HepG2 (cell line): Measurements from ENCODE around the gene STK25. TPM values are rescaled to one million over a fixed set of nuclear protein-coding genes. Genes with fewer than 3 reads are reported as not detected.

Source experiments
- ATAC-seq: fragments of 200-7000 bp; cut with Tn5 transposase; 3 replicates; pipeline ENCODE4 v1.9.1; 2020; ENCODE audit warnings: mild to moderate bottlenecking, moderate library complexity
- BruUV-seq: library from RNA; stranded (reverse); fragments of 400-500 nt; replicated peaks from 2 replicates; lab custom pipeline; 2021; lab: Mats Ljungman, UMichigan
- CTCF ChIA-PET: fragments of 300-600 bp; formaldehyde crosslinking; extraction: SDS; loops from one replicate; lab custom pipeline; 2021; ENCODE audit warnings: low total read pairs, inconsistent platforms, low intra/inter-chr PET ratio; lab: Yijun Ruan, JAX
- POLR2A ChIA-PET: fragments of 350-600 bp; sonication (Branson Sonifier 250); formaldehyde crosslinking; loops from one replicate; lab custom pipeline; 2020; ENCODE audit warnings: antibody characterized with exemption, inconsistent platforms; lab: Yijun Ruan, JAX
- DNase-seq: peaks from one replicate; pipeline ENCODE4 v3.0.0-alpha.2; 2015; ENCODE audit warnings: low spot score
- FAIRE-seq: peaks from 3 replicates; lab custom pipeline; 2011; peaks lifted over from hg19 to GRCh38; lab: Jason Lieb, UNC
- H2AFZ ChIP-seq: one replicate; pipeline ENCODE4 v1.6.1; 2011; ENCODE audit warnings: low read length, inconsistent platforms
- H3K27ac ChIP-seq: fragments of 300-600 bp; 3 replicates; pipeline ENCODE4 v1.8.0; 2011; ENCODE audit warnings: mixed run types, mild to moderate bottlenecking, mixed read lengths, low read length, inconsistent platforms; ENCODE audit not compliant: insufficient read depth; ENCODE audit errors: extremely low read length
- H3K27me3 ChIP-seq, 2 experiments: fragments of 200-600 bp in 1 of 2; 2 replicates in 1 of 2; 3 replicates in 1 of 2; pipeline versions ENCODE4 v1.6.0 to v1.8.0; 2011; ENCODE audit warnings: low read length in 2 of 2, mild to moderate bottlenecking in 2 of 2, moderate library complexity in 2 of 2, inconsistent platforms in 1 of 2; ENCODE audit not compliant: insufficient read depth in 2 of 2, control insufficient read depth in 1 of 2
- H3K36me3 ChIP-seq, 2 experiments: fragments of 200-600 bp in 1 of 2; replicated peaks in 1 of 2; 2 replicates in 1 of 2; 3 replicates in 1 of 2; pipeline versions ENCODE4 v1.5.1 to v1.8.0; 2011; ENCODE audit warnings: low read length in 2 of 2, inconsistent platforms in 1 of 2; ENCODE audit not compliant: insufficient read depth in 2 of 2, control insufficient read depth in 1 of 2
- H3K4me1 ChIP-seq: 2 replicates; pipeline ENCODE4 v1.5.1; 2012; ENCODE audit warnings: low read length, inconsistent platforms; ENCODE audit not compliant: insufficient read depth
- H3K4me2 ChIP-seq: 2 replicates; pipeline ENCODE4 v1.6.0; 2011; ENCODE audit warnings: low read depth, low read length, inconsistent platforms
- H3K4me3 ChIP-seq, 3 experiments: fragments of 200-600 bp in 1 of 3; sonication (generic), shearing (Covaris generic) in 1 of 3; replicated peaks in 1 of 3; 2 replicates each; pipeline ENCODE4 v1.5.1; 2011 to 2016; ENCODE audit warnings: low read length in 3 of 3, inconsistent platforms in 2 of 3, low read depth in 2 of 3, mild to moderate bottlenecking in 2 of 3, control low read depth in 1 of 3, mixed read lengths in 1 of 3; ENCODE audit not compliant: insufficient read depth in 1 of 3
- H3K79me2 ChIP-seq: one replicate; pipeline ENCODE4 v1.6.1; 2011; ENCODE audit warnings: low read length, inconsistent platforms; ENCODE audit not compliant: insufficient read depth
- H3K9ac ChIP-seq: 2 replicates; pipeline ENCODE4 v1.6.0; 2011; ENCODE audit warnings: mild to moderate bottlenecking, low read depth, low read length, inconsistent platforms; ENCODE audit not compliant: insufficient read depth
- H3K9me3 ChIP-seq: 2 replicates; pipeline ENCODE4 v1.5.1; 2012; ENCODE audit warnings: mild to moderate bottlenecking, low read length
- H4K20me1 ChIP-seq: 2 replicates; pipeline ENCODE4 v1.6.0; 2011; ENCODE audit warnings: inconsistent platforms, mild to moderate bottlenecking, low read length, moderate library complexity; ENCODE audit not compliant: insufficient read depth
- ARNTL ChIP-seq: sonication (generic); formaldehyde crosslinking; IDR thresholded peaks from 2 replicates; pipeline ENCODE4 v1.4.0; 2020; ENCODE audit warnings: mild to moderate bottlenecking, missing genetic modification reagents
- FOSL1 ChIP-seq: sonication (generic); formaldehyde crosslinking; IDR thresholded peaks from 2 replicates; pipeline ENCODE4 v1.9.0; 2021; ENCODE audit warnings: missing genetic modification reagents, borderline replicate concordance
- GATAD1 ChIP-seq: IDR thresholded peaks from 2 replicates; pipeline ENCODE4 v1.6.1; 2016; ENCODE audit warnings: missing genetic modification reagents, missing compliant biosample characterization
- HNRNPK ChIP-seq: fragments of 200-400 bp; formaldehyde crosslinking; IDR thresholded peaks from 2 replicates; pipeline ENCODE4 v1.6.1; 2018; ENCODE audit warnings: low read length, low read depth, moderate library complexity, mild to moderate bottlenecking; ENCODE audit not compliant: poor library complexity, severe bottlenecking
- NFKB2 ChIP-seq: sonication (generic); formaldehyde crosslinking; IDR thresholded peaks from 2 replicates; pipeline ENCODE4 v1.4.0; 2020; ENCODE audit warnings: missing genetic modification reagents, borderline replicate concordance
- PPARG ChIP-seq: conservative IDR thresholded peaks from 2 replicates; pipeline ENCODE4 v1.6.1; 2016; ENCODE audit warnings: missing biosample characterization, missing genetic modification reagents
- SMYD3 ChIP-seq: sonication (generic); formaldehyde crosslinking; IDR thresholded peaks from 2 replicates; pipeline ENCODE4 v1.8.1; 2023; ENCODE audit warnings: mild to moderate bottlenecking, missing genetic modification reagents
- SNAI1 ChIP-seq: sonication (generic); formaldehyde crosslinking; IDR thresholded peaks from 2 replicates; pipeline ENCODE4 v1.5.0; 2020; ENCODE audit warnings: mild to moderate bottlenecking, missing genetic modification reagents, borderline replicate concordance
- ZNF550 ChIP-seq: sonication (generic); formaldehyde crosslinking; IDR thresholded peaks from 2 replicates; pipeline ENCODE4 v1.4.0; 2020; ENCODE audit warnings: mild to moderate bottlenecking, missing genetic modification reagents, borderline replicate concordance
- ZNF552 ChIP-seq: sonication (generic); formaldehyde crosslinking; IDR thresholded peaks from 2 replicates; pipeline ENCODE4 v1.9.0; 2022; ENCODE audit warnings: missing genetic modification reagents, mild to moderate bottlenecking, borderline replicate concordance
- ZNF580 ChIP-seq: IDR thresholded peaks from 2 replicates; pipeline ENCODE4 v1.6.1; 2016; ENCODE audit warnings: low read depth, borderline replicate concordance
- WGBS: methylation state at CpG from one replicate; pipeline ENCODE4 v1.1.6; 2017; ENCODE audit warnings: low lambda C conversion rate; 5-methylcytosine and 5-hydroxymethylcytosine counted together
- in situ Hi-C: cut with HindIII; loops from 2 replicates; pipeline ENCODE4 v1.10.0; 2017; ENCODE audit warnings: low pct_unique_long_range_greater_than_20kb; ENCODE audit not compliant: extremely low pct_ligation_motif_present
- intact Hi-C: fragments of 100-400 bp; cut with micrococcal nuclease; formaldehyde crosslinking; loops from one replicate; pipeline ENCODE4 v1.10.0; 2022; ENCODE audit not compliant: unreplicated experiment
- polyA plus RNA-seq, 8 experiments: library from polyadenylated mRNA; depleted of rRNA in 3 of 8; stranded (reverse) in 7 of 8; unstranded in 1 of 8; fragments of >200 nt; fragmentation: Illumina TruSeq in 4 of 8; extraction: Trizol in 4 of 8; gene quantifications; 2 replicates each; pipeline versions ENCODE4 v1.2.1 to v1.2.3, GENCODE V29; 2011 to 2016; ENCODE audit warnings: low read depth in 4 of 8, missing spikeins in 1 of 8, mixed read lengths in 1 of 8; ENCODE audit not compliant: insufficient read depth in 1 of 8
- total RNA-seq, 5 experiments: library from RNA; depleted of rRNA; stranded (reverse); fragments of >200 nt; fragmentation: Illumina TruSeq; extraction: Trizol; gene quantifications; 2 replicates each; pipeline ENCODE4 v1.2.3, GENCODE V29; 2016; ENCODE audit warnings: low read depth in 1 of 5
- TF ChIP-seq, protein P1 (sequence below): sonication (generic); formaldehyde crosslinking; IDR thresholded peaks from 2 replicates; pipeline ENCODE4 v1.4.0; 2020; ENCODE audit warnings: mild to moderate bottlenecking, missing genetic modification reagents
- TF ChIP-seq, protein P2 (sequence below): sonication (generic); formaldehyde crosslinking; IDR thresholded peaks from 2 replicates; pipeline ENCODE4 v1.9.0; 2021; ENCODE audit warnings: mild to moderate bottlenecking, missing genetic modification reagents
- TF ChIP-seq, protein P3 (sequence below): sonication (generic); formaldehyde crosslinking; IDR thresholded peaks from 2 replicates; pipeline ENCODE4 v1.5.1; 2020; ENCODE audit warnings: missing genetic modification reagents, mild to moderate bottlenecking, borderline replicate concordance

The STK25 gene
- total and polyA plus RNA-seq, 2 of the 13 experiments (the other 11 are each of a cell fraction or from before 2014, with no cell fraction given), result 177 to 481 TPM

GRCh38 chr2:241547781-241548450, 39.5 kb upstream of the STK25 start:
- Histone ChIP-seq H2AFZ (no peak overlapping the region), H3K27ac (peak overlapping the region; percentile 58), H3K4me2 (no peak overlapping the region; the same call in 1 of the 2 replicates), H3K27me3 (no peaks in the 10 kb centered on the region), H3K9ac (peak overlapping the region; percentile 10; the same call in 1 of the 2 replicates), H3K9me3 (no peaks in the 10 kb centered on the region), H3K4me3 (no peak overlapping the region), H3K36me3 (no peaks in the 10 kb centered on the region), H4K20me1 (no peaks in the 10 kb centered on the region), H3K4me1 (peaks cover 72% of the 10 kb centered on the region), H3K79me2 (no peaks in the 10 kb centered on the region)
- intact Hi-C loops, result loop anchor here (1.0 to 5.0 kb wide), 2 partner anchors 40 to 99 kb away; partner anchors contain the start of gene STK25
- DNase-seq (no peak), ATAC-seq (no peak), FAIRE-seq (no peak)
- in situ Hi-C loops, result no loop called here
- ChIA-PET POLR2A (interaction anchor here (1.1 to 1.8 kb wide), 2 partner anchors 11 to 33 kb away, joined by 3 to 6 read pairs; partner anchors contain the start of gene BOK), CTCF (no interaction called here)
- BruUV-seq, result TSS peak; percentile 93
- WGBS, result 81% methylated on average over 15 of the region's 16 CpGs
- TF ChIP-seq NFKB2 (CRISPR knock-in tag), result no peak
- TF ChIP-seq GATAD1, result no peak
- TF ChIP-seq, protein P1, sequence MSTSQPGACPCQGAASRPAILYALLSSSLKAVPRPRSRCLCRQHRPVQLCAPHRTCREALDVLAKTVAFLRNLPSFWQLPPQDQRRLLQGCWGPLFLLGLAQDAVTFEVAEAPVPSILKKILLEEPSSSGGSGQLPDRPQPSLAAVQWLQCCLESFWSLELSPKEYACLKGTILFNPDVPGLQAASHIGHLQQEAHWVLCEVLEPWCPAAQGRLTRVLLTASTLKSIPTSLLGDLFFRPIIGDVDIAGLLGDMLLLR (CRISPR knock-in tag), result 0 out of 2 replicates have a peak, but pooled peaks have one; percentile 27
- no peak for TF ChIP-seq ZNF550 (CRISPR knock-in tag)
- TF ChIP-seq ZNF580 (CRISPR knock-in tag), result no peak
- no peak for TF ChIP-seq PPARG (CRISPR knock-in tag)
- TF ChIP-seq, protein P2, sequence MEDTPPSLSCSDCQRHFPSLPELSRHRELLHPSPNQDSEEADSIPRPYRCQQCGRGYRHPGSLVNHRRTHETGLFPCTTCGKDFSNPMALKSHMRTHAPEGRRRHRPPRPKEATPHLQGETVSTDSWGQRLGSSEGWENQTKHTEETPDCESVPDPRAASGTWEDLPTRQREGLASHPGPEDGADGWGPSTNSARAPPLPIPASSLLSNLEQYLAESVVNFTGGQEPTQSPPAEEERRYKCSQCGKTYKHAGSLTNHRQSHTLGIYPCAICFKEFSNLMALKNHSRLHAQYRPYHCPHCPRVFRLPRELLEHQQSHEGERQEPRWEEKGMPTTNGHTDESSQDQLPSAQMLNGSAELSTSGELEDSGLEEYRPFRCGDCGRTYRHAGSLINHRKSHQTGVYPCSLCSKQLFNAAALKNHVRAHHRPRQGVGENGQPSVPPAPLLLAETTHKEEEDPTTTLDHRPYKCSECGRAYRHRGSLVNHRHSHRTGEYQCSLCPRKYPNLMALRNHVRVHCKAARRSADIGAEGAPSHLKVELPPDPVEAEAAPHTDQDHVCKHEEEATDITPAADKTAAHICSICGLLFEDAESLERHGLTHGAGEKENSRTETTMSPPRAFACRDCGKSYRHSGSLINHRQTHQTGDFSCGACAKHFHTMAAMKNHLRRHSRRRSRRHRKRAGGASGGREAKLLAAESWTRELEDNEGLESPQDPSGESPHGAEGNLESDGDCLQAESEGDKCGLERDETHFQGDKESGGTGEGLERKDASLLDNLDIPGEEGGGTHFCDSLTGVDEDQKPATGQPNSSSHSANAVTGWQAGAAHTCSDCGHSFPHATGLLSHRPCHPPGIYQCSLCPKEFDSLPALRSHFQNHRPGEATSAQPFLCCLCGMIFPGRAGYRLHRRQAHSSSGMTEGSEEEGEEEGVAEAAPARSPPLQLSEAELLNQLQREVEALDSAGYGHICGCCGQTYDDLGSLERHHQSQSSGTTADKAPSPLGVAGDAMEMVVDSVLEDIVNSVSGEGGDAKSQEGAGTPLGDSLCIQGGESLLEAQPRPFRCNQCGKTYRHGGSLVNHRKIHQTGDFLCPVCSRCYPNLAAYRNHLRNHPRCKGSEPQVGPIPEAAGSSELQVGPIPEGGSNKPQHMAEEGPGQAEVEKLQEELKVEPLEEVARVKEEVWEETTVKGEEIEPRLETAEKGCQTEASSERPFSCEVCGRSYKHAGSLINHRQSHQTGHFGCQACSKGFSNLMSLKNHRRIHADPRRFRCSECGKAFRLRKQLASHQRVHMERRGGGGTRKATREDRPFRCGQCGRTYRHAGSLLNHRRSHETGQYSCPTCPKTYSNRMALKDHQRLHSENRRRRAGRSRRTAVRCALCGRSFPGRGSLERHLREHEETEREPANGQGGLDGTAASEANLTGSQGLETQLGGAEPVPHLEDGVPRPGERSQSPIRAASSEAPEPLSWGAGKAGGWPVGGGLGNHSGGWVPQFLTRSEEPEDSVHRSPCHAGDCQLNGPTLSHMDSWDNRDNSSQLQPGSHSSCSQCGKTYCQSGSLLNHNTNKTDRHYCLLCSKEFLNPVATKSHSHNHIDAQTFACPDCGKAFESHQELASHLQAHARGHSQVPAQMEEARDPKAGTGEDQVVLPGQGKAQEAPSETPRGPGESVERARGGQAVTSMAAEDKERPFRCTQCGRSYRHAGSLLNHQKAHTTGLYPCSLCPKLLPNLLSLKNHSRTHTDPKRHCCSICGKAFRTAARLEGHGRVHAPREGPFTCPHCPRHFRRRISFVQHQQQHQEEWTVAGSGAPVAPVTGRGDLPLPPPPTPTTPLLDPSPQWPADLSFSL (CRISPR knock-in tag), result no peak
- no peak for TF ChIP-seq ZNF552 (CRISPR knock-in tag)
- TF ChIP-seq ARNTL, result no peak
- TF ChIP-seq SMYD3, result no peak
- no peak for TF ChIP-seq HNRNPK
- TF ChIP-seq, protein P3, sequence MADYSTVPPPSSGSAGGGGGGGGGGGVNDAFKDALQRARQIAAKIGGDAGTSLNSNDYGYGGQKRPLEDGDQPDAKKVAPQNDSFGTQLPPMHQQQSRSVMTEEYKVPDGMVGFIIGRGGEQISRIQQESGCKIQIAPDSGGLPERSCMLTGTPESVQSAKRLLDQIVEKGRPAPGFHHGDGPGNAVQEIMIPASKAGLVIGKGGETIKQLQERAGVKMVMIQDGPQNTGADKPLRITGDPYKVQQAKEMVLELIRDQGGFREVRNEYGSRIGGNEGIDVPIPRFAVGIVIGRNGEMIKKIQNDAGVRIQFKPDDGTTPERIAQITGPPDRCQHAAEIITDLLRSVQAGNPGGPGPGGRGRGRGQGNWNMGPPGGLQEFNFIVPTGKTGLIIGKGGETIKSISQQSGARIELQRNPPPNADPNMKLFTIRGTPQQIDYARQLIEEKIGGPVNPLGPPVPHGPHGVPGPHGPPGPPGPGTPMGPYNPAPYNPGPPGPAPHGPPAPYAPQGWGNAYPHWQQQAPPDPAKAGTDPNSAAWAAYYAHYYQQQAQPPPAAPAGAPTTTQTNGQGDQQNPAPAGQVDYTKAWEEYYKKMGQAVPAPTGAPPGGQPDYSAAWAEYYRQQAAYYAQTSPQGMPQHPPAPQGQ (CRISPR knock-in tag), result no peak
- no peak for TF ChIP-seq SNAI1 (CRISPR knock-in tag)
- no peak for TF ChIP-seq FOSL1
